A549 (cell line): ENCODE results near the gene ZNF423.

Experiments
- CHD4 ChIP-seq: fragments of 200-600 bp; sonication (generic); IDR thresholded peaks from 2 replicates; pipeline ENCODE4 v1.6.1; 2016; ENCODE audit warnings: antibody characterized with exemption, mild to moderate bottlenecking, borderline replicate concordance
- TF ChIP-seq, protein P1 (sequence below): fragments of >200 bp; sonication (Bioruptor Twin); formaldehyde crosslinking; IDR thresholded peaks from 3 replicates; pipeline ENCODE4 v1.5.1; 2016

DNA sequence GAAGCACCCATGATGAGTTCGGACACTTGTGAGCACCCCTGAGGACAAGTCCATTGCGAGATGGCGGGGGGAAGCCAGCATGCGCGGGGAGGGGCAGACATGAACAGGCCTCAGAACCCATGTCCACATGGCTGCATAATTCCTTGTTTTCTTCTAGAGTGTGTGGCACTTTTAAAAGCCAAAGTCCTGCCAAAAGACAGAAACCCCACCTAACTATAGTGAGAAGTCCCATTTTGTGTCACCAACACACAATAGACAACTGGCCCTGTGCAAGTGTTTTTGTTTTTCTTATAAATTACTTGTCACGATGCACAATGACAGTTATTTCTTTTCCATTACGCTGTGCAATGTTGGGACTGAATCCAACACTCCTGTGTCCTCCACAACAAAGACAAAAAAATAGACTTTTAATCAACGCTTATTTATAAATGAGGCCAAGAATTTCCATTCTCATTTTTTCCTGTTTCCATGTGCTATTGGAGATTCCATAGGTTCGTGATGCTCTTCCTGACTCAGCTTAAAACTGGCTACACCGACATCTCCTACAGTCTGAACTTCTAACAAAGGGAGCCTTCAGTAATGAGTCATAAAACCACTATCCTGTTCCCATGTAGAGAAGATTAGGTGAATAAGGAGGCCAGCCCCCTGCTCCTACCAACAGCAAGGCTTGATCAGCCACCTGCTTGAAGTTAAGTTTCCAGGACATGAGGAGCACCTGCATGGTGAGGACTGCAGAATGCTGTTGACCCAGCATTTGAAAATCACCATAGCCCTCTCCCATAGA lies 98.9 kb downstream of the ZNF423 start:
- TF ChIP-seq, protein P1, sequence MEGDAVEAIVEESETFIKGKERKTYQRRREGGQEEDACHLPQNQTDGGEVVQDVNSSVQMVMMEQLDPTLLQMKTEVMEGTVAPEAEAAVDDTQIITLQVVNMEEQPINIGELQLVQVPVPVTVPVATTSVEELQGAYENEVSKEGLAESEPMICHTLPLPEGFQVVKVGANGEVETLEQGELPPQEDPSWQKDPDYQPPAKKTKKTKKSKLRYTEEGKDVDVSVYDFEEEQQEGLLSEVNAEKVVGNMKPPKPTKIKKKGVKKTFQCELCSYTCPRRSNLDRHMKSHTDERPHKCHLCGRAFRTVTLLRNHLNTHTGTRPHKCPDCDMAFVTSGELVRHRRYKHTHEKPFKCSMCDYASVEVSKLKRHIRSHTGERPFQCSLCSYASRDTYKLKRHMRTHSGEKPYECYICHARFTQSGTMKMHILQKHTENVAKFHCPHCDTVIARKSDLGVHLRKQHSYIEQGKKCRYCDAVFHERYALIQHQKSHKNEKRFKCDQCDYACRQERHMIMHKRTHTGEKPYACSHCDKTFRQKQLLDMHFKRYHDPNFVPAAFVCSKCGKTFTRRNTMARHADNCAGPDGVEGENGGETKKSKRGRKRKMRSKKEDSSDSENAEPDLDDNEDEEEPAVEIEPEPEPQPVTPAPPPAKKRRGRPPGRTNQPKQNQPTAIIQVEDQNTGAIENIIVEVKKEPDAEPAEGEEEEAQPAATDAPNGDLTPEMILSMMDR: no peak
- TF ChIP-seq CHD4: no peak
